ENCODE data around the gene MPZL2. TPM values are rescaled to one million over a fixed set of nuclear protein-coding genes. Genes with fewer than 3 reads are reported as not detected.

The MPZL2 gene
- total RNA-seq, 1 experiment from 2014 or later = 1.2 TPM

DNA sequence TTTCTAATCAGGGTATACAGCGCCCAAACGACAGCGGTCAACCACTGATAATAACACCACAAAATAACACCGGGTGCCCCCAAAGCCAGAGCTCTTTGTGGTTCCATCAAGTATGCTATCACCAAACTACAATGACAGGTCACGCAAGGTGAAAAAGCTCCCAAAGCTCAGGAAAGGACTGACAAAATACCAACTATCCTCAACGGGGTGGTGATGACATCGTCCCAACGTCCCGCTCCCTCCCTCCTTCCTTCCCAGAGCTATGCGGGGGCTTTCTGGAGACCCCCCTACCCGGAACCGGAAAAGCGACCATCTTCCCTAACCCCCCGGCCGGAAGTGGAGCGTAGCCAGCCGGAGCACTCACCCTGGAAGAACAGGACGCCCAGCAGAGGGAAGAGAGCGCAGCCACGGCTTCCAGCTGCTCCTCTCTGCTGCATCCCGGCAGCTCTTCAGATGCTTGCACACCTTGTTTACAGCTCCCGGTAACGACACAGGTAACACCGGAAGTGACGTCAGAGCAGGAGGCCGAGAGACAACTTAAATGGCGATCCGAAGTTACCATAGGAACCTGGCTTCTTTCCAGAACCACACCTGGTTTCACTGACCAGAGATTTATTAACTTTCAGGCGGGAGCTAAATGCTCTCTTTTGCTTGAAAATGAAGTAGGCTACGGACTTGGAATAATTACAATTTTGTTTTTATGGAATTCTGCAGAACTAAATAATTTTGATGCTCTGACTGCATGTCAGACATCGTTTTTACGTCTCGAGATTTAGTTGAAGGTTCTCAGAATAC, 12.0 kb downstream of the MPZL2 start, which contains the start of gene MPZL3 (continued):
- TF ChIP-seq, protein P1, sequence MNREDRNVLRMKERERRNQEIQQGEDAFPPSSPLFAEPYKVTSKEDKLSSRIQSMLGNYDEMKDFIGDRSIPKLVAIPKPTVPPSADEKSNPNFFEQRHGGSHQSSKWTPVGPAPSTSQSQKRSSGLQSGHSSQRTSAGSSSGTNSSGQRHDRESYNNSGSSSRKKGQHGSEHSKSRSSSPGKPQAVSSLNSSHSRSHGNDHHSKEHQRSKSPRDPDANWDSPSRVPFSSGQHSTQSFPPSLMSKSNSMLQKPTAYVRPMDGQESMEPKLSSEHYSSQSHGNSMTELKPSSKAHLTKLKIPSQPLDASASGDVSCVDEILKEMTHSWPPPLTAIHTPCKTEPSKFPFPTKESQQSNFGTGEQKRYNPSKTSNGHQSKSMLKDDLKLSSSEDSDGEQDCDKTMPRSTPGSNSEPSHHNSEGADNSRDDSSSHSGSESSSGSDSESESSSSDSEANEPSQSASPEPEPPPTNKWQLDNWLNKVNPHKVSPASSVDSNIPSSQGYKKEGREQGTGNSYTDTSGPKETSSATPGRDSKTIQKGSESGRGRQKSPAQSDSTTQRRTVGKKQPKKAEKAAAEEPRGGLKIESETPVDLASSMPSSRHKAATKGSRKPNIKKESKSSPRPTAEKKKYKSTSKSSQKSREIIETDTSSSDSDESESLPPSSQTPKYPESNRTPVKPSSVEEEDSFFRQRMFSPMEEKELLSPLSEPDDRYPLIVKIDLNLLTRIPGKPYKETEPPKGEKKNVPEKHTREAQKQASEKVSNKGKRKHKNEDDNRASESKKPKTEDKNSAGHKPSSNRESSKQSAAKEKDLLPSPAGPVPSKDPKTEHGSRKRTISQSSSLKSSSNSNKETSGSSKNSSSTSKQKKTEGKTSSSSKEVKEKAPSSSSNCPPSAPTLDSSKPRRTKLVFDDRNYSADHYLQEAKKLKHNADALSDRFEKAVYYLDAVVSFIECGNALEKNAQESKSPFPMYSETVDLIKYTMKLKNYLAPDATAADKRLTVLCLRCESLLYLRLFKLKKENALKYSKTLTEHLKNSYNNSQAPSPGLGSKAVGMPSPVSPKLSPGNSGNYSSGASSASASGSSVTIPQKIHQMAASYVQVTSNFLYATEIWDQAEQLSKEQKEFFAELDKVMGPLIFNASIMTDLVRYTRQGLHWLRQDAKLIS (CRISPR knock-in tag; IDR thresholded peaks at IDR 0.05; ENCODE audit: borderline replicate concordance) = no peak
- peak; percentile 51; the same call in 1 of the 2 replicates for TF ChIP-seq FOXP1 (CRISPR knock-in tag; IDR thresholded peaks at IDR 0.05; ENCODE audit: borderline replicate concordance)
- TF ChIP-seq, protein P2, sequence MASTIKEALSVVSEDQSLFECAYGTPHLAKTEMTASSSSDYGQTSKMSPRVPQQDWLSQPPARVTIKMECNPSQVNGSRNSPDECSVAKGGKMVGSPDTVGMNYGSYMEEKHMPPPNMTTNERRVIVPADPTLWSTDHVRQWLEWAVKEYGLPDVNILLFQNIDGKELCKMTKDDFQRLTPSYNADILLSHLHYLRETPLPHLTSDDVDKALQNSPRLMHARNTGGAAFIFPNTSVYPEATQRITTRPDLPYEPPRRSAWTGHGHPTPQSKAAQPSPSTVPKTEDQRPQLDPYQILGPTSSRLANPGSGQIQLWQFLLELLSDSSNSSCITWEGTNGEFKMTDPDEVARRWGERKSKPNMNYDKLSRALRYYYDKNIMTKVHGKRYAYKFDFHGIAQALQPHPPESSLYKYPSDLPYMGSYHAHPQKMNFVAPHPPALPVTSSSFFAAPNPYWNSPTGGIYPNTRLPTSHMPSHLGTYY (CRISPR knock-in tag; IDR thresholded peaks at IDR 0.05) = no peak
- TF ChIP-seq MYBL2 (CRISPR knock-in tag; IDR thresholded peaks at IDR 0.05) = peak; percentile 29; the same call in 1 of the 2 replicates
- TF ChIP-seq PRRX2 (CRISPR knock-in tag; IDR thresholded peaks at IDR 0.05) = no peak
- no peak for TF ChIP-seq ZNF219 (CRISPR knock-in tag; IDR thresholded peaks at IDR 0.05; ENCODE audit: borderline replicate concordance)
- 0 out of 2 replicates have a peak, but pooled peaks have one; percentile 12 for TF ChIP-seq TEAD4 (CRISPR knock-in tag; IDR thresholded peaks at IDR 0.05)
- TF ChIP-seq ZNF121 (CRISPR knock-in tag; IDR thresholded peaks at IDR 0.05) = no peak
- peak; percentile 60; the same call in 1 of the 2 replicates for TF ChIP-seq ETV6 (CRISPR knock-in tag; IDR thresholded peaks at IDR 0.05)
- no peak for TF ChIP-seq RORB (CRISPR knock-in tag; IDR thresholded peaks at IDR 0.05)
- no peak; the same call in 1 of the 2 replicates for TF ChIP-seq ZNF263 (CRISPR knock-in tag; IDR thresholded peaks at IDR 0.05; ENCODE audit: low read depth)
- no peak for TF ChIP-seq NFE2L1 (CRISPR knock-in tag; IDR thresholded peaks at IDR 0.05)
- no peak for TF ChIP-seq ZBTB21 (CRISPR knock-in tag; IDR thresholded peaks at IDR 0.05; ENCODE audit: borderline replicate concordance)
- peak; percentile 51; the same call in 1 of the 2 replicates for TF ChIP-seq GABPB1 (CRISPR knock-in tag; IDR thresholded peaks at IDR 0.05)
- no peak for TF ChIP-seq SOX15 (CRISPR knock-in tag; IDR thresholded peaks at IDR 0.05)
- TF ChIP-seq, protein P3, sequence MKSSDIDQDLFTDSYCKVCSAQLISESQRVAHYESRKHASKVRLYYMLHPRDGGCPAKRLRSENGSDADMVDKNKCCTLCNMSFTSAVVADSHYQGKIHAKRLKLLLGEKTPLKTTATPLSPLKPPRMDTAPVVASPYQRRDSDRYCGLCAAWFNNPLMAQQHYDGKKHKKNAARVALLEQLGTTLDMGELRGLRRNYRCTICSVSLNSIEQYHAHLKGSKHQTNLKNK (CRISPR knock-in tag; IDR thresholded peaks at IDR 0.05) = no peak
- TF ChIP-seq, protein P4, sequence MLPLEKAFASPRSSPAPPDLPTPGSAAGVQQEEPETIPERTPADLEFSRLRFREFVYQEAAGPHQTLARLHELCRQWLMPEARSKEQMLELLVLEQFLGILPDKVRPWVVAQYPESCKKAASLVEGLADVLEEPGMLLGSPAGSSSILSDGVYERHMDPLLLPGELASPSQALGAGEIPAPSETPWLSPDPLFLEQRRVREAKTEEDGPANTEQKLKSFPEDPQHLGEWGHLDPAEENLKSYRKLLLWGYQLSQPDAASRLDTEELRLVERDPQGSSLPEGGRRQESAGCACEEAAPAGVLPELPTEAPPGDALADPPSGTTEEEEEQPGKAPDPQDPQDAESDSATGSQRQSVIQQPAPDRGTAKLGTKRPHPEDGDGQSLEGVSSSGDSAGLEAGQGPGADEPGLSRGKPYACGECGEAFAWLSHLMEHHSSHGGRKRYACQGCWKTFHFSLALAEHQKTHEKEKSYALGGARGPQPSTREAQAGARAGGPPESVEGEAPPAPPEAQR (CRISPR knock-in tag; IDR thresholded peaks at IDR 0.05) = 0 out of 2 replicates have a peak, but pooled peaks have one; percentile 58

DNA sequence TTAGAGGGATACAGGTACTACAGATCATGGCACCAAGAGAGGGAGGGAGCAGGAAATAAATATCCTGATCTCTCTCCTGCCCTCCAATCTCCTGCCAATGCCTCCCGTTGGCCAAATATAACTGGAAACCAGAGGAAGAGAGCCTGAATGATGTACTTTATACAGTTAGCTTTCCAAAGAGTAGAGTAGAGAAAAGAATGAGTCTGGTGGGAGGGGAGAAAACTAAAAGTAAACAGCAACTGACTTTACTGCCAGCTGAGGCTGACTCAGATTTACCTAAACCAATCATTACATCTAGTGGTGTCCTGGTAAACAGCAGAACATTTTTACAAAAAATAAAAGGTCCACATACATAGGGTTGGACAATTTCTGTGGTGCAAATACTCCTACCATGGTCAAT, 17.1 kb downstream of the MPZL2 start:
- Mint-ChIP-seq H3K4me3 (no peak overlapping the region), H3K36me3 (no peaks in the 10 kb centered on the region), H3K9me3 (no peaks in the 10 kb centered on the region; the same call in 1 of the 2 replicates), H3K27ac (no peak overlapping the region), H3K27me3 (ENCODE audit: low read depth) (peaks cover 69% of the 10 kb centered on the region), H3K4me1 (peaks cover 16% of the 10 kb centered on the region)
- CTCF ChIA-PET = no interaction called here
- POLR2A ChIA-PET = no interaction called here
- ATAC-seq (no peak), DNase-seq (ENCODE audit: low spot score) (no peak)
- TF ChIP-seq NFATC4 (CRISPR knock-in tag; IDR thresholded peaks at IDR 0.05) = no peak
- TF ChIP-seq, protein P3 (CRISPR knock-in tag; IDR thresholded peaks at IDR 0.05) = no peak
- no peak for TF ChIP-seq MXD4 (CRISPR knock-in tag; IDR thresholded peaks at IDR 0.05; ENCODE audit: borderline replicate concordance)
- TF ChIP-seq, protein P5, sequence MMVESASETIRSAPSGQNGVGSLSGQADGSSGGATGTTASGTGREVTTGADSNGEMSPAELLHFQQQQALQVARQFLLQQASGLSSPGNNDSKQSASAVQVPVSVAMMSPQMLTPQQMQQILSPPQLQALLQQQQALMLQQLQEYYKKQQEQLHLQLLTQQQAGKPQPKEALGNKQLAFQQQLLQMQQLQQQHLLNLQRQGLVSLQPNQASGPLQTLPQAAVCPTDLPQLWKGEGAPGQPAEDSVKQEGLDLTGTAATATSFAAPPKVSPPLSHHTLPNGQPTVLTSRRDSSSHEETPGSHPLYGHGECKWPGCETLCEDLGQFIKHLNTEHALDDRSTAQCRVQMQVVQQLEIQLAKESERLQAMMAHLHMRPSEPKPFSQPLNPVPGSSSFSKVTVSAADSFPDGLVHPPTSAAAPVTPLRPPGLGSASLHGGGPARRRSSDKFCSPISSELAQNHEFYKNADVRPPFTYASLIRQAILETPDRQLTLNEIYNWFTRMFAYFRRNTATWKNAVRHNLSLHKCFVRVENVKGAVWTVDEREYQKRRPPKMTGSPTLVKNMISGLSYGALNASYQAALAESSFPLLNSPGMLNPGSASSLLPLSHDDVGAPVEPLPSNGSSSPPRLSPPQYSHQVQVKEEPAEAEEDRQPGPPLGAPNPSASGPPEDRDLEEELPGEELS (CRISPR knock-in tag; IDR thresholded peaks at IDR 0.05) = no peak
- no peak for TF ChIP-seq ZBTB21 (CRISPR knock-in tag; IDR thresholded peaks at IDR 0.05; ENCODE audit: borderline replicate concordance)

All from WTC11 (cell line).